DMS114 treated with DMSO at 0.1 percent for 48 hours (cell line): ENCODE results near the gene GBA2.

Source experiments
- DNase-seq: peaks from one replicate; lab custom pipeline; 2025; ENCODE audit not compliant: unreplicated experiment; lab: John Stamatoyannopoulos, UW

The GBA2 gene

DNA sequence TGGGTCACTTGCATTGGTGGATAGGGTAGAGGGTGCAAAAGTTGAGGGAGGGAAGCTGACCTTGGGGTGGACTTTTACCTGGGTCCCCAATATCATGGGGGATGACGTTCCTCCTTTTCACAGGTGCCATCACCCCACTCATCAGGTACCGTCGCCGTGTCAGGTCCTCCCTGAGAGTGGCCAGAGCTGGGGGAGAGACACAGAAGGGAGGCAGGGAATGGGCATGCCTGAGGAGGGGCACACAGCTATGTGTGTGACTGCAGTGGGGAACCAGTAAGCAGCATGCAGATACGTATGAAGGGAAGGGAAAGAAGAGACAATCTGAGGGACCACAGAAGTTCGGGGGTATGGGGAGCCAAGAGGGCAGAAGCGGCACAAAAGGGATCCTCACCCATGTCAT lies 10.1 kb downstream of the GBA2 start:
- no peak for DNase-seq

DNA sequence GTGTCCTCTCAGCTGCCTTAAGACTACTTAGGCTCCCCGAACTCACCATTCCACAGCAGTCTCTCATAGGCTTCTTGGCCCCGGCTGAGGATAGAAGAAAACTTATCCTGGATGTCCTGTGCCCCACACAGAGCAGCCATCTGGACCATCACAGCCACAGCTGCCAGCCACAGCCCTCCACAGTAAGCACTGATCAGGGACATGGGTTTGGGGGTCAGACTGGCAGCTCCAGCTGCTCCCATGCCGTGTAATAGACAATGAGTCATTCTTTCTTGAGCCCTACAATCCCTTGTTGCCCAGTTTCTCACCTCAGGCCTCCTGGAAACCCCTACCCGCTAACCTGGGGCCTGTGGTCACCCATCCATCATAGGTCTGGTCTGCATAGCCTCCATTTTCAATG lies 10.8 kb downstream of the GBA2 start:
- no peak for DNase-seq

DNA sequence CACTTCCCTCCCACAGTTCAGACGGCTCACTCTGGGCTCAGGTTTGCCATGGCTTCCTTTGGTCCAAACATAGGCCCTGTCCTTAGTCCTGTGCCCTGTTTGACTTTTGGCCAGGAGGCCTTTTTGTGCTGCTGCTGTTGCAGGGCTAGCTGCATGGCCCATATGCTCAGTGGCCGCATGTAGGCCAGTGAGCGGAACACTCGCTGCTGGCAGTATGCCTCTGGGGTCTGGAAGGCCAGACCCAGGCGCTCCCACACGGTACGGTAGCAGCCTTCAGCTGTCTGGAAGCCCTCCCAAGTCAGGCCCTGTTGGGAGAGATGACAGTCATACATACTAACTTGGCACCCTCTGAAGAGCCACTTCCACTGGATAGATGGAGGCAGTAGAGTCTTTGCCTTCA lies 11.9 kb downstream of the GBA2 start:
- no peak for DNase-seq

DNA sequence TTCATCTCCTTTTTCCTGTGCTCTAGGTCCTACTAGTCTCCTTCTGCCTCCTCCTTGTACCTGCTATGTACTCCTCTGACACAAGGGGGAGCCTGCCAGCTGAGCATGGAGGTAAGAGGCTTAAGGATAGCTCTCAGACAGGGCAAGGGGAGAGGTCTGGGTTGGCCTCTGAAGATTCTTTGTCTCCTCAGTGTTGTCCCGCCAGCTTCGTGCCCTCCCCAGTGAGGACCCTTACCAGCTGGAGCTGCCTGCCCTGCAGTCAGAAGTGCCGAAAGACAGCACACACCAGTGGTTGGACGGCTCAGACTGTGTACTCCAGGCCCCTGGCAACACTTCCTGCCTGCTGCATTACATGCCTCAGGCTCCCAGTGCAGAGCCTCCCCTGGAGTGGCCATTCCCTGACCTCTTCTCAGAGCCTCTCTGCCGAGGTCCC lies 12.8 kb downstream of the GBA2 start:
- DNase-seq: peak; percentile 60

DNA sequence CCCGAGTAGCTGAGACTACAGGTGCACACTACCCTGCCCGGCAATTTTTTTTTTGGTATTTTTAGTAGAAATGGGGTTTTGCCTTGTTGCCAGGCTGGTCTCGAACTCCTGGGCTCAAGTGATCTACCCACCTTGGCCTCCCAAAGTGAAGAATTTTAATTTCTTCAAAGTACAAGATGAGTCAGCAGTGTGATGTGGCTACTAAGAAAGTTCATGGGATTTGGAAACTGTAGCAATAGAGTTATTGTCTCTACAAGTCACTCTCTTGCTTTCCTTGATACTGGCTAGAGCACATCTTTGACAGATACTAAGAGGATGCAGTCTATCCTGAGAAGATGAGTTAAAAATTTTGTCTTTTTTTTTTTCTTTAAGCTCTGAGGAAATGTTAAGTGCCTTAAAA lies 14.9 kb downstream of the GBA2 start:
- no peak for DNase-seq

DNA sequence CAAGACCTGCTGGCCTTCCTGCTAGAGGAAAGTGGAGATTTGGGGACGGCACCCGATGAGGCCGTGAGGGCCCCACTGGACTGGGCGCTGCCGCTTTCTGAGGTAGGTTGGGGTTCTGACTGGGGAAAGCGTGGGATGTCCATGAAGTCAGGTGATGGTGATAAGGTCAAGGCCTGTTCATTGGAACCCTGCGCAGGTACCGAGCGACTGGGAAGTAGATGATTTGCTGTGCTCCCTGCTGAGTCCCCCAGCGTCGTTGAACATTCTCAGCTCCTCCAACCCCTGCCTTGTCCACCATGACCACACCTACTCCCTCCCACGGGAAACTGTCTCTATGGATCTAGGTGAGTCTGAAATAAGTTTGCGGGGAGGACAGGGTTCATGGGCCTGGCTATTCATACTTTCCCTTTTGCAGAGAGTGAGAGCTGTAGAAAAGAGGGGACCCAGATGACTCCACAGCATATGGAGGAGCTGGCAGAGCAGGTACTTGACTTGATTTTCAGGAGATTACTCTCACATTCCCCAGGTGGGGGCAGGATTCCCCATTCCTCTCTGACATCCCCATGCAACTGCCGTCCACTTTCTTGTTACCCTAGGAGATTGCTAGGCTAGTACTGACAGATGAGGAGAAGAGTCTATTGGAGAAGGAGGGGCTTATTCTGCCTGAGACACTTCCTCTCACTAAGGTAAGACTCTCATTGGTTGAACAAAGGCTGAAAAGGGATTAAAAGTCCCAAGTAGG lies 16.1 kb downstream of the GBA2 start:
- peak; percentile 8 for DNase-seq

DNA sequence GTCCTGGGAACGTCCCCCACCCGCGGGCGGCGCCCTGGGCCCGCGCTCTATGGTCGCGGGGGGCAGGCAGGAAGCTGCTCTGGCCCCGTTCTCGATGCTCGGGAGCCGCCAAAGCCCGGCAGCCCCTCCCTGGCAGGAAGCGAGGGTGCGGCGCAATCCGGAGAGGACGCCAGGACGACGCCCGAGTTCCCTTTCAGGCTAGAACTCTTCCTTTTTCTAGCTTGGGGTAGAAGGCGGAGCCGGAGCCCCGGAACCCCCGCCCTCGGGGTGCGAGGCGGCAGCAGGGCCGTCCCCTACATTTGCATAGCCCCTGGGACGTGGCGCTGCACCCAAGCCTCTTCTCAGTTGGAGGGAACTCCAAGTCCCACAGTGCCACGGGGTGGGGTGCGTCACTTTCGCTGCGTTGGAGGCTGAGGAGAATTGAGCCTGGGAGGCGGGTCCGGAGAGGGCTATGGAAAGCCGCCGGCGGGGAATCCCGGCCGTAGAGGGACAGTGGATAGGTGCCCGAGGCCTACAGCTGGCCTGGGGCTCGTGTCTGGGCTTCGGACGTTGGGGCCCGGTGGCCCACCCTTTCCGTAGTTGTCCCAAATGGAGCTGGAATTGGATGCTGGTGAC lies 16.7 kb downstream of the GBA2 start, which contains the start of the genes CREB3 and TLN1:
Gene CREB3 (plus strand): TSS at position 482 of the 615 bp plus-strand sequence. CDS start 107 bp downstream, at position 589.
Gene TLN1 (minus strand): TSS at position 11 of the 615 bp plus-strand sequence. CDS start 6,501 bp downstream, outside the sequence.
- DNase-seq: peak; percentile 91

DNA sequence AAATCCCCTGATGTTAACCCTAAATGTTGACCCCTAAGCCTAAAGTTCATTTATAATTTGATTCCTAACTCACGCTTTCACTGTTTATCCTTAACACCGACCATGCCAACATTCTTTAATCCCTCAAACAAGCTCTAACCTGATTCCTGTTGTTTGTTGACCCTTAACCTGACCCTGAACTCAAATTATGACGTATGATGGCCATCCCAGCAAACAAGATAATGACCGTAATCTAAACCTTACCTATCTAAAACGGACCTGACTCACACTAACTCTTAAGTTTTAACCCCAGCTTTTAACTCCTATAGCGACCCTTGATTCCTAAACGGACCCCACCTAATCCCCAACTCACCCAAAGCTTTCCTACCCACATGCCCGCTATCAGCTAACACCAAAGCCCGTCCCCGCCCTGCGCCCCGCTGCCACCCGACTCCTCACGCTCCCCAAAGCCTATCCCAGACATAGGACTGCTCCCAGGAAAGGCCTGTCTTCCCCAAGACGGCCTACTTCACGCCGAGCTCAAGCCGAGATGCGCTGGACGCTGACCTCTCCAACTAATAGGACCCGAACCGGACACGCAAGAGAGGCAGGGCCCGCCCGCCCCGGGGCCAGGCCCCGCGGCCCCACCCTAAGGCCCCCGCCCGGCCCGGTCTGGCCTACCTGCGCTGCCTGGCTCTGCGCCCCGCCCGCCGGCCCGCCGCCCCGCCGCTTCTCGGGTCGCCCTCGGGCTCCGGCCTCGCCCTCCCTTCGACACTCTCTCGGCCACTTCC lies 17.4 kb downstream of the GBA2 start:
- no peak for DNase-seq

DNA sequence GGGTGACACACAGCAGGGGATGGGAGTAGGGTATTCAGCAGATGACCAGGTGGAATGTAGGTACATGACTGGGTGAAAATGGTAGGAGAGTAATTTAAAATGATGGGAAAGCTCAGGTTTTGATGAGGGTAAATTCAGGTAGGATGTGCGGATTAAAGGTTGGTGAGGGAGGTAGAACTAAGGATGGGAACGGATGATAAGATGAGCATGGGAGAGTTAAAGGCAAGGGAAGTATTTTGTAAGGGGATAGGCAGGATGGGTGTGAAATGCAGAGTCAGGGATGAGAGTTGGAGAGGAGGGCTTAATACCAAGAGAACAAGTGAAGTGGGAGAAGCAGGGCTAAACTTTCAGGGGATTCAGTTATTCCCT lies 18.6 kb downstream of the GBA2 start:
- DNase-seq: no peak

DNA sequence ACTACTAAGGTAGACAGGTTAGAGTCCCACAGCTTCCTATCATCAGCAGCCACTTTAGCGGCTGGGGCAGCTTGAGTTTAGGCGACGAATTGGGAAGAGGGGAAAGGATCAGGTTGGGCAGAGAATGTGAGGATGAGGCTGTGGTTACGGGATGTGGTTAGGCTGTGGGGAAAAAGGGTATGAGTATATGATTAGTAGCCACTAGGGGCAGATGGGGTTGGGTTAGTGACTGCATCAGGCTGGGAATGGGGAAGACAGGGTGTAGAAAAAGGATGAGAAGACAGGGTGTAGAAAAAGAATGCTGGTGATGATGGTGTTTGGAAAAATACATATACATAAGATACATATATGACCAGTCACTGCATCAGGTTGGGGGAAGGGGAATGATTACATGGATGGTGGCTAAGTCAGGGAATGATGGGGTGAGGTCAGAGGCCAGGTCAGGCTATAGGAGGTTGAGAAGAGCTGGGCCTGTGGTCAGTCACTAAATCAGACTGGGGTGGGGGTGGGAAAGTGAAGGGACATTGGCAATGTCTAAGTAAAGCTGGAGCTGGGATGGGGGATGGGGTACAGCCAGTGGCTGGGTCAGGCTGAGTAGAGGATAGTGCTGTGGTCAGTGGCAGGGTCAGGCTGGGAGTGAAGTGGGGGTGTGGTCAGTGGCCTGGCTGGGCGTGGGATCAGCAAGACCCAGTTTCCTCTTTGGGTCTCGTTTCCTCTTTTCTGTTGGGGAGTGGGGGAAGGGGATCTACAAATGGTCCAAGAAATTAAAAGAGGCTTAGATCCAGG lies 19.1 kb downstream of the GBA2 start:
- DNase-seq: peak; percentile 32

DNA sequence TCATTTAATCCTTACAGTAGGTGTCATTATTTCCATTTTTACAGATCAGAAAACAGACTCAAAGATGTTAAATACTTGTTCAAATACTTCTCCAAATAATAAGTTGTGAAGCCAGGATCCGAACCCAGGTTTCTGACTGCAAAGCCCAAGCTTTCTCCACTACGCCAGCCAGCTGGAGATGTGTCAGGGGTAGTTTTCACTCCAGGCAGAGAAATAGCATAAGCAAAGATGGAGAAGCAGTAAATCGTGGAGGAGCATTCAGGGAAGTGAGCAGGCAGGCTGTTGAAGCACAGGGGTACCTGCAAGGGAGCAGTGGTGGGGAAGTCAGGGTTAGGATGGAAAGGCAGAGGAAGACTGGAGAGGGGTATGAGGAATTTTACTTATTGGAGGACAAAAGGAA lies 19.9 kb downstream of the GBA2 start:
- no peak for DNase-seq

DNA sequence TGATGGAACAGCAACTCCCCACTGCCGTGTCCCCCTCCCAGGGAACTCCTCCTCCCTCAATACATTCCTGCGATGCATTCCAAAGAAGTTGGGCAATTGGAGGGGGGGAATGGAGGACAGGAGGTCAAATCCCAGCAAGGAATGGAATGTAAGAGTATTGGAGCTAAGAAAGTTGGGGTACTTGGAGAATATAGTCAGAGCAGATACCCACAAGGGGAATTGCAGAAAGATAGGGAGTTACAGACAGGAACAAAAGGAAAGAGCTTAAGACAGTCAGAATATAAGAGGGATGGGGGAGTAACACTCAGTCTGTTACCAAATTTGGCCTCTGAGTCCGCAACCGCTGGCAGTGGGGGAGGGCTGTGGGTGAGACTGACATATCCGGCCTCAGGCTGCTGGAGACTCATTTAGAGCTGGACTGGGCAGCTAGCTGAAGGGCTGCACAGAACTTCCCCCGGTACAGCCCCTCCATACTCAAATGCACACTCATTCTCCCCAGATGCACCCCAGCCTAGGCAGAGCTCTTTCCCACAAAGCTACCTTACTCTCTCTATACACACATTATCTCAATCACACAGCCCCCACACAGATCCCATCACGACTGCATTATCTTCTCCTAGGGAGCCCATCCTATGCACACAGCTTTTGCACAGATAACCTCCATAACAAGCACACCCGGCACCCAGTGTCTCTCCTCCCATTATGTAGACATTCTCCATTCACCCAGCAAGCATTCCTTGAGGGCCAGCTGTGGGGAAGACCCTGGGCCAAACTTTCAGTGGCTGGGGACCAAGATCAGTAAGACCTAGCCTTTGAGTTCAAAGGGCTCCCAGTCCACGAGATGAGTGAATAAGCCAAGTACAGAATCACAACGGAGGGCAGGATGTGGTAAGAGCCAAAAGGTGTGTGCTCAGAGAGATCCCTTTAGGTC lies 20.7 kb downstream of the GBA2 start:
- DNase-seq: no peak

DNA sequence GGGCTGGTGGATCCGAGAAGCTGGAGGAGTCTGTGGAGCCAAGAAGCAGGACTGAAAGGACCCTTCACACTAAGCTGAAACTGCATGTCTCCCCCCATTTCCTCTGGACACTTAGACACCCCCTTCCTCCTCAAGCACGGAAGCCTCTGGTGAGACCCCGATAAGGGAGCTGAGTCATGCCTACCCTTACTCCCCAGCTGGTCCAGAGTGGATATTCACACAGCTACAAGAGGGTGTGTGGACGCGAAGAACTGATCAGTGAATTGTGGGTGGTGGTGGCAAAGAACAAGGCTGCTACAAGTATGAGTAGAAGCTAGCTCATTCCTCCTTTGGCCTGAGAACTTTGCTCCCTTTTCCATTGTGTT lies 21.4 kb downstream of the GBA2 start:
- DNase-seq: no peak

DNA sequence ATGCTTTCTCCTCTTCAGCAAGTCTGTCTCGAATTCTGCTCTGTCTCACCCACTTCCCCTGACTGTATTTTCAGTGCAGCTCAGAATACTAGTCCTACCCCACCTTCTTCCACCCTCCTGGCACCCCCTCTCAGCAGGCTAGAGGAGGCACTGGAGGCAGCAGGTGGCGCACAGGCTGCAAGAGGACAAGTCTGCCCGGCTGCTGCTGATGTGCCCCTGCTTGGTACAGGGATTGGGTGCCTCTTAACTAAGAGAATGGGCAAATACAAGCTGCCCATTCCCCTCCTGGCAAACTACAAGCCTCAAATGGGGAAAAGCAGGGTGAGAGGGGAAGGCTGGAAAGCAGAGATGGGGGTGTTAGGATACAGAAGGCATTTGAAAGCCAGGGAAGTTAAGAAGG lies 22.1 kb downstream of the GBA2 start:
- DNase-seq: no peak

DNA sequence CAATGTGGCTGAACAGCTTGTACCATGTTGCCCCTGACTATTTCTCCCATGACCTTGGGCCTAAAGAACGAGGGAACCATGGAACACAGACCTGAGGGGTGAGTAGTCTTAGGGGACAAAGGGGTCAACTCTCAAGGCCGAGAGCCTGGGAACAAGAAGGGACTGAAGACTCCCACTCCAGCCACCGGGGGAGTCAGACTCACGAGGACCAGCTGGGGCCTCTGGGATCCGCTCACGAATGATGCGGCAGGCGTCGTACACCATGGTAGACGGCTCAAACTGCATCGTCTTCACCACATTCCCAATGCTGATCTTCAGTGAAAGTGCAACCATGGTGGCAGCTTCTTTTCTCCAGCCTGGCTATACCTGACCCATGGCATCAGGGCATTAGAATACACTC lies 23.7 kb downstream of the GBA2 start:
- DNase-seq: no peak

DNA sequence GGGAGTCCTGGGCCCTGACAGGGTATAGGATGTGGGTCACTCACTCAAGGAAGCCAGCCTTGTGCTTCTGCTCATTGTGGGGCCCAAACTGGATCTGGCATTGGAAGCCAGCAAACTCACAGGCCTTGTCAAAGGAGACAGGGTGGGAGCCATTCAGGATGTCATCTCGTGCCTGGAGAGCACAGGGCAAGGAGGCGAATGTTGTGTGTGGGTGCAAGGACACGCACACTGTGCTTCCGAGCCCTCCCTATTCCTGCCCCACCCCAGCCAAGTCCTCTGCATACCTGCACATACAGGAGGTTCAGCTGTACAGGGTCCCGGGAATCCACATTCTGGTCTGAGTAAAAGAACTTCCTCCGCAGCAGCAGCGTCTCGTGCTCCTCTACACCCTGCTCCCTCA lies 25.1 kb downstream of the GBA2 start:
- no peak for DNase-seq

DNA sequence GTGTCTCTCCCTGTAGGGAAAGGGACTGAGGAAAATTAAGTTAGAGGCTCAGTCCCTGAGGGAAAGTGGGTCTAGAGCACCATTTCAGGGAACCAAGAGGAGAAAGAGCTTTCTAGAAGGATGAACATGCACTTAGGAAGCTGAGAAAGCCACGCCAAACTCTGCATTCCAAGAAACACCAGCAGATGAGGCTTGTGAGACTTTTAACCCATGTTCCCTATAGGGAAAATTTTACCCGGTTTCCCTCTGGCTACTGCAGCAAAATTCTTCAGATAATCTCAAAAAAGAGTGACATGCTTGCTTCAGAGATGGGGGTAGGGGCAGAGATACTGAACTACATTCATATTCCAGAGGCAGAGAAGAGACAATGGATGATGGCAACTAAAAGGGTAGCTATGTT lies 25.6 kb downstream of the GBA2 start:
- no peak for DNase-seq

DNA sequence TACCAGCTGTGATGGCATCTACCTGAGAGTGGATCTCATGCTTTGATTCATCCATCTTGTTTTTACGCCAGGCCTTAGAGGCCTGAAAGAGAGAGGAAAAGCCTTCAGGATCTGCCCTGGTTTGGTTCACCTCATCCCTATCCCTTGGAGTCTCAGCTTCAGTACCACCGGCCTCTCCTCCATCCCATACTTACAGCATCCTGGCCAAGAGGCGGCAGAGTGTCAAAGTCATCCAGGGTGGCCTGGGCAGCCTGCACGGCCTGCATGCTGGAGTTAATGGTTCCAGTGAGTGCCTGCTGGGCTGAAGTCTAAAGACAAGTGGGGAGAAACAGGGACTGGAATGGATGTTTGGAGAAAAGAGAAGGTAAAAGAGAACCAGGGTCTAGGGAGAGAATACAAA lies 29.5 kb downstream of the GBA2 start:
- no peak for DNase-seq

DNA sequence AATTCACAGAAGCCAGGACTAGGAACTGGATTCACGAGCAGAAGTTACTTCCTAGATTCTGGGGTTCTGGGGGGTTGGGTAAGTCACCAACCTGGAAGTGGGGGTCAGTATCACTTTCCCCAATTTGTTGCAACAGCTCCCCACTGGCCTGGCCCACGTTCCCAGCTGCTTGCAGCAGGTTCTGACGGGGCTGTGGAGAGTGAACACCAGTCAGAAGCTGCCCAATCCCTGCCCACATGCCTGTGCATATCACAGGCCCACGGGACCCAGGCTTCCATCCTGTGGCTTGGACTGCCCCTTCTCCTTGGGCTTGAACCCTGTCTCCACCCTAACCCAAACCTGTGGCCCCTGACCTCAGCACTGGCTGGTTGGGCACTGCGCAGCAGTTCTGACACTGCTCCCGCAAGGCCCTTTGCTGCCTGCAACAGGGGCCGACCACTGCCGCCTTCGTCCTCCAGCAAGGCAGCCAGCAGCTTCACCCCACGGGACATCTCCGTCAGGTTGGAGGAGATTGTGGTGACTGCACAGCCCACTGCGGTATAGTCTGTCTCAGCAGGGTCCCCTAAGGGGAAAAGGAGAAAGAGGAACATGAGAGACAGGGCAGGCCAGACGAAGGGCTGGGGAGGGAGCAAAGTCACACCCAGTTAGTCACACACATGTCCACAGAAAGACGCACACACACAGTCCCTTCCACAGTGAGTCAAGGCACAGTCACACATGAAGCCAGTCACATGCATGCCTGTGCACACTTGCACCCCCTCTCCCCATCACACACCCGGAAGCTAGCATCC lies 30.1 kb downstream of the GBA2 start:
- DNase-seq: no peak
